GM21786 (cell line): Measurements from ENCODE around the gene CLRN1.

Source experiments
- ATAC-seq: cut with Tn5 transposase; IDR thresholded peaks from one replicate; pipeline ENCODE4 v1.9.1; 2021; ENCODE audit not compliant: unreplicated experiment

Gene CLRN1

GRCh38 chr3:150978566-150979148 is 6.1 kb upstream of the CLRN1 start:
- no peak for ATAC-seq

GRCh38 chr3:150975992-150976368 is 3.5 kb upstream of the CLRN1 start:
- no peak for ATAC-seq

GRCh38 chr3:150975086-150975991 is 2.8 kb upstream of the CLRN1 start:
- ATAC-seq, result no peak

- ATAC-seq, result no peak
Measured at GRCh38 chr3:150970665-150971324, 1.7 kb downstream of the CLRN1 start.

GRCh38 chr3:150968341-150969035 is 4.0 kb downstream of the CLRN1 start:
- no peak for ATAC-seq

- no peak for ATAC-seq
Measured at GRCh38 chr3:150965436-150965835, 7.1 kb downstream of the CLRN1 start.

GRCh38 chr3:150961949-150962348 is 10.6 kb downstream of the CLRN1 start:
- ATAC-seq, result no peak

GRCh38 chr3:150960708-150961684 is 11.5 kb downstream of the CLRN1 start:
- ATAC-seq, result no peak

GRCh38 chr3:150958683-150959082 is 13.8 kb downstream of the CLRN1 start:
- ATAC-seq, result no peak

- no peak for ATAC-seq
Measured at GRCh38 chr3:150956376-150956775, 16.2 kb downstream of the CLRN1 start.

GRCh38 chr3:150951923-150952322 is 20.6 kb downstream of the CLRN1 start:
- no peak for ATAC-seq

GRCh38 chr3:150945226-150946032 is 27.1 kb downstream of the CLRN1 start:
- no peak for ATAC-seq

GRCh38 chr3:150942221-150942620 is 30.3 kb downstream of the CLRN1 start:
- ATAC-seq, result no peak

GRCh38 chr3:150936693-150937092 is 35.8 kb downstream of the CLRN1 start:
- peak; percentile 82 for ATAC-seq

- no peak for ATAC-seq
Measured at GRCh38 chr3:150933473-150933995, 39.0 kb downstream of the CLRN1 start.

GRCh38 chr3:150931745-150932144 is 40.8 kb downstream of the CLRN1 start:
- no peak for ATAC-seq

GRCh38 chr3:150930839-150931238 is 41.7 kb downstream of the CLRN1 start:
- ATAC-seq, result no peak

- ATAC-seq, result no peak
Measured at GRCh38 chr3:150928234-150928633, 44.3 kb downstream of the CLRN1 start.

GRCh38 chr3:150926328-150926727 is 46.2 kb downstream of the CLRN1 start:
- no peak for ATAC-seq
